HepG2 (cell line): ENCODE data around the gene CYP17A1. TPM values are rescaled to one million over a fixed set of nuclear protein-coding genes. Genes with fewer than 3 reads are reported as not detected.

Experiments used
- CCDC6 ChIP-seq: sonication (generic); formaldehyde crosslinking; IDR thresholded peaks from 2 replicates; pipeline ENCODE4 v1.8.1; 2022; ENCODE audit warnings: mild to moderate bottlenecking, missing genetic modification reagents, moderate library complexity
- DMAP1 ChIP-seq: IDR thresholded peaks from 2 replicates; pipeline ENCODE4 v1.6.1; 2016
- DZIP1 ChIP-seq: sonication (generic); formaldehyde crosslinking; IDR thresholded peaks from 2 replicates; pipeline ENCODE4 v1.5.0; 2020; ENCODE audit warnings: mild to moderate bottlenecking, missing genetic modification reagents
- ETV6 ChIP-seq: sonication (generic); formaldehyde crosslinking; conservative IDR thresholded peaks from 2 replicates; pipeline ENCODE4 v1.4.0; 2020; ENCODE audit warnings: missing genetic modification reagents
- JDP2 ChIP-seq: sonication (generic); formaldehyde crosslinking; IDR thresholded peaks from 2 replicates; pipeline ENCODE4 v1.8.1; 2022; ENCODE audit warnings: missing genetic modification reagents, borderline replicate concordance
- NCOA1 ChIP-seq: sonication (generic); formaldehyde crosslinking; IDR thresholded peaks from 2 replicates; pipeline ENCODE4 v1.9.0; 2021; ENCODE audit warnings: missing genetic modification reagents
- NFE2L1 ChIP-seq: sonication (generic); formaldehyde crosslinking; IDR thresholded peaks from 2 replicates; pipeline ENCODE4 v1.4.0; 2020; ENCODE audit warnings: missing genetic modification reagents, mild to moderate bottlenecking, borderline replicate concordance
- PAF1 ChIP-seq: IDR thresholded peaks from 2 replicates; pipeline ENCODE4 v1.6.1; 2016; ENCODE audit warnings: missing genetic modification reagents, missing compliant biosample characterization
- SAFB2 ChIP-seq: sonication (generic); formaldehyde crosslinking; IDR thresholded peaks from 2 replicates; pipeline ENCODE4 v1.5.1; 2020; ENCODE audit warnings: missing genetic modification reagents, low read depth, mild to moderate bottlenecking, borderline replicate concordance
- SALL1 ChIP-seq: sonication (generic); formaldehyde crosslinking; IDR thresholded peaks from 2 replicates; pipeline ENCODE4 v1.8.0; 2022; ENCODE audit warnings: mild to moderate bottlenecking, missing genetic modification reagents
- SIX4 ChIP-seq: sonication (generic); formaldehyde crosslinking; IDR thresholded peaks from 2 replicates; pipeline ENCODE4 v1.4.0; 2020; ENCODE audit warnings: missing genetic modification reagents
- SRSF1 ChIP-seq: fragments of 200-400 bp; formaldehyde crosslinking; optimal IDR thresholded peaks from 2 replicates; pipeline ENCODE3; 2017; ENCODE audit warnings: mild to moderate bottlenecking, low read depth, low read length, moderate library complexity
- TEAD3 ChIP-seq: optimal IDR thresholded peaks from 2 replicates; pipeline ENCODE3; 2016; ENCODE audit warnings: borderline replicate concordance
- ZNF367 ChIP-seq: sonication (generic); formaldehyde crosslinking; IDR thresholded peaks from 2 replicates; pipeline ENCODE4 v1.4.0; 2020; ENCODE audit warnings: missing genetic modification reagents, borderline replicate concordance
- ZNF552 ChIP-seq: sonication (generic); formaldehyde crosslinking; IDR thresholded peaks from 2 replicates; pipeline ENCODE4 v1.9.0; 2022; ENCODE audit warnings: missing genetic modification reagents, mild to moderate bottlenecking, borderline replicate concordance
- ZNF660 ChIP-seq: sonication (generic); formaldehyde crosslinking; IDR thresholded peaks from 2 replicates; pipeline ENCODE4 v1.5.1; 2020; ENCODE audit warnings: mild to moderate bottlenecking, low read depth, missing genetic modification reagents, borderline replicate concordance
- ZNF674 ChIP-seq: sonication (generic); formaldehyde crosslinking; IDR thresholded peaks from 2 replicates; pipeline ENCODE4 v1.5.0; 2020; ENCODE audit warnings: low read depth, mild to moderate bottlenecking, missing genetic modification reagents
- ZNF784 ChIP-seq: sonication (generic); formaldehyde crosslinking; IDR thresholded peaks from 2 replicates; pipeline ENCODE4 v1.5.1; 2020; ENCODE audit warnings: missing genetic modification reagents, mild to moderate bottlenecking, borderline replicate concordance
- ZNF891 ChIP-seq: sonication (generic); formaldehyde crosslinking; IDR thresholded peaks from 2 replicates; pipeline ENCODE4 v1.5.0; 2020; ENCODE audit warnings: mild to moderate bottlenecking, missing genetic modification reagents
- polyA plus RNA-seq, 8 experiments: library from polyadenylated mRNA; depleted of rRNA in 3 of 8; stranded (reverse) in 7 of 8; unstranded in 1 of 8; fragments of >200 nt; fragmentation: Illumina TruSeq in 4 of 8; extraction: Trizol in 4 of 8; gene quantifications; 2 replicates each; pipeline versions ENCODE4 v1.2.1 to v1.2.3, GENCODE V29; 2011 to 2016; ENCODE audit warnings: low read depth in 4 of 8, missing spikeins in 1 of 8, mixed read lengths in 1 of 8; ENCODE audit not compliant: insufficient read depth in 1 of 8
- total RNA-seq, 5 experiments: library from RNA; depleted of rRNA; stranded (reverse); fragments of >200 nt; fragmentation: Illumina TruSeq; extraction: Trizol; gene quantifications; 2 replicates each; pipeline ENCODE4 v1.2.3, GENCODE V29; 2016; ENCODE audit warnings: low read depth in 1 of 5
- TF ChIP-seq, protein P1 (sequence below): sonication (generic); formaldehyde crosslinking; IDR thresholded peaks from 2 replicates; pipeline ENCODE4 v1.9.0; 2022; ENCODE audit warnings: missing genetic modification reagents, mild to moderate bottlenecking, borderline replicate concordance
- TF ChIP-seq, protein P2 (sequence below): sonication (generic); formaldehyde crosslinking; IDR thresholded peaks from 2 replicates; pipeline ENCODE4 v1.5.0; 2020; ENCODE audit warnings: missing genetic modification reagents, mild to moderate bottlenecking, borderline replicate concordance

The CYP17A1 gene
- total and polyA plus RNA-seq, 2 of the 13 experiments (the other 11 are each of a cell fraction or from before 2014, with no cell fraction given): 0.13 to 1.1 TPM

DNA sequence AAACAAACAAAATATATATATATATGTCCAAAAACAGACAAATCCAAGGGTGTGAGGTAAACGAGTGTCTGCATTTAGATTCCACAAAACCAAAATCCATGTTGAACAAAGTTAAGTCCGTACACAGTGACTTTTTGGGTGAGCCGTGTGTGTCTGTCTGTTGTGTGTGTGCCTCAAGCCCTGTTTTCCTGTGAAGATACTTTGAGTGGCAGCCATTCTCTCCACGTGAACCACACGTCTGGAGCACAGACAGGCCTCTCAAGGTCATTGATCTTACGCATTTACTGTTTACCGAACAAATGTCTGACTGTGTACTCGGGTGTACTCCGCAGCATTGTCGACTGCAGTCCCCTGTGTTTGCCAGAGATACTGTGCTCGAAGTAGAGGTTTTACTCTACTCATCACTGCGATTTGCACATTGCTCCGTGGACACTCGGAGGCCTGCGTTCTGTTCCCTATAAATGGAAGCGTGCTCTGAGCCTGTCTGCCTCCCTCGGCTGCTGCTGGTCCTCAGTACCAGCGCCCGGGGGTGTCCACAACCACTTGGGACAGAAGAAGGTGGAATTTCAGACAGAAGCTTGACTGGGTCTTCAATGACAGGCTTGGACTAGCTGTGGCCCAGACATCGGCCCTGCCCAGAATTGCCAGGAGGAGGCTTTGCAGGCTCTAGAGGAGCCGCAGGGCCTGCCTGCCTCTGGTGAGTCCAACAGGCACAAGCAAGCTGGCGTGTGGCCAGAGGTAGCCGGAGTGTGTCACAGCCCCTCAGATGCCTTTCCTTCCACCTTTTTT is 22.1 kb downstream of the CYP17A1 start (continued):
- TF ChIP-seq DZIP1 (no peak), ZNF674 (no peak), NCOA1 (CRISPR knock-in tag) (no peak), JDP2 (no peak), SALL1 (CRISPR knock-in tag) (peak; percentile 93), TEAD3 (CRISPR knock-in tag) (peak; percentile 76), CCDC6 (peak; percentile 77; the same call in 1 of the 2 replicates), SIX4 (no peak), ZNF367 (CRISPR knock-in tag) (no peak), ETV6 (CRISPR knock-in tag) (no peak), DMAP1 (CRISPR knock-in tag) (peak; percentile 76; the same call in 1 of the 2 replicates), ZNF660 (CRISPR knock-in tag) (no peak), SAFB2 (CRISPR knock-in tag) (peak; percentile 69; the same call in 1 of the 2 replicates), ZNF891 (CRISPR knock-in tag) (no peak; the same call in 1 of the 2 replicates), NFE2L1 (CRISPR knock-in tag) (no peak), PAF1 (CRISPR knock-in tag) (no peak), ZNF784 (CRISPR knock-in tag) (no peak), SRSF1 (no peak), ZNF552 (CRISPR knock-in tag) (no peak)
- TF ChIP-seq, protein P1, sequence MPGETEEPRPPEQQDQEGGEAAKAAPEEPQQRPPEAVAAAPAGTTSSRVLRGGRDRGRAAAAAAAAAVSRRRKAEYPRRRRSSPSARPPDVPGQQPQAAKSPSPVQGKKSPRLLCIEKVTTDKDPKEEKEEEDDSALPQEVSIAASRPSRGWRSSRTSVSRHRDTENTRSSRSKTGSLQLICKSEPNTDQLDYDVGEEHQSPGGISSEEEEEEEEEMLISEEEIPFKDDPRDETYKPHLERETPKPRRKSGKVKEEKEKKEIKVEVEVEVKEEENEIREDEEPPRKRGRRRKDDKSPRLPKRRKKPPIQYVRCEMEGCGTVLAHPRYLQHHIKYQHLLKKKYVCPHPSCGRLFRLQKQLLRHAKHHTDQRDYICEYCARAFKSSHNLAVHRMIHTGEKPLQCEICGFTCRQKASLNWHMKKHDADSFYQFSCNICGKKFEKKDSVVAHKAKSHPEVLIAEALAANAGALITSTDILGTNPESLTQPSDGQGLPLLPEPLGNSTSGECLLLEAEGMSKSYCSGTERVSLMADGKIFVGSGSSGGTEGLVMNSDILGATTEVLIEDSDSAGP: peak; percentile 67
- TF ChIP-seq, protein P2, sequence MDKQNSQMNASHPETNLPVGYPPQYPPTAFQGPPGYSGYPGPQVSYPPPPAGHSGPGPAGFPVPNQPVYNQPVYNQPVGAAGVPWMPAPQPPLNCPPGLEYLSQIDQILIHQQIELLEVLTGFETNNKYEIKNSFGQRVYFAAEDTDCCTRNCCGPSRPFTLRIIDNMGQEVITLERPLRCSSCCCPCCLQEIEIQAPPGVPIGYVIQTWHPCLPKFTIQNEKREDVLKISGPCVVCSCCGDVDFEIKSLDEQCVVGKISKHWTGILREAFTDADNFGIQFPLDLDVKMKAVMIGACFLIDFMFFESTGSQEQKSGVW (CRISPR knock-in tag): 0 out of 2 replicates have a peak, but pooled peaks have one; percentile 80
